ENCODE results near the gene GREB1L. TPM values are rescaled to one million over a fixed set of nuclear protein-coding genes. Genes with fewer than 3 reads are reported as not detected.
"Not testable (repeated sequence)": the region's sequence is repeated elsewhere in the genome, so short reads cannot be mapped to it uniquely, and the experiment has no call there.

The GREB1L gene
- total RNA-seq, 2 experiments from 2014 or later: not detected

DNA sequence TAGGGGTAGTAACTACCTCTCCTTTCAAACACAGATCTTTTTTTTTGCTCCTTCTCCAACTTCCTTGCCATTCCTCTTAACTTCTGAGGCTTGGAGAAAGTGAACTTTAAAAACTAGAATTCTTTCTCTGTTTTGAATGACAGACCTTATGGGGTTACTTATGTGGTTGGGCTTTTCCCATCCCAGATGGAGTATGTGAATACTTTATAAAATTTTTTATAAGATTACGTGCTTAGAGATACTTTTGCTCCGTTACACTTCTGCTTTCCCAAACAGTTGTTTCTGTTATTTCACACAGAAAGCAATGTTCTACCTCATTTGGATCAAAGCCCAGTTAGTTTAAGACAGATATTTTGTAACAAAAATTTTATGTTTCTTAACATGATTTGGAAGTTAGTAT lies 20.2 kb downstream of the GREB1L start:
- POLR2A ChIA-PET: no interaction called here
- CTCF ChIA-PET: no interaction called here

GRCh38 chr18:21262979-21263378 lies 20.9 kb downstream of the GREB1L start:
- ChIA-PET CTCF (no interaction called here), POLR2A (no interaction called here)

DNA sequence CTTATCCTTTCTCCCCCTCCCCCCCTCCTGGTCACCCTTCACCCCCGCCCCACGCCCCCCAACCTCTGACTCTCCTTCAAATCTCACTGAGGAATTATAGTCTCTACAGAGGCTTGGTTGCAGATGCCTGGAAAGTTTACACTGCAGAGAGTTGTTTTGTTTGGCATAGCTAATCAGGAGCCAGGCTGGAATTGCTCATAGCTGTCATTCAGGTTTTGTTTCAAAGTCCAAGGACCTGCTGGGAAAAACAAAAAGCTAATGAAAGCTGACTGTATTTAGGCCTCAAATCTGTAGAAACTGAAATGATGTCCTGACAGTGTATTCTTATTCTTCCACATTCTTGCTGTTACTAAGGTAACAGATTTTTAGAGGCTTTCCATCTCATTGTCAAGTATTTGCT lies 22.6 kb downstream of the GREB1L start:
- ChIA-PET POLR2A (no interaction called here), CTCF (no interaction called here)

DNA sequence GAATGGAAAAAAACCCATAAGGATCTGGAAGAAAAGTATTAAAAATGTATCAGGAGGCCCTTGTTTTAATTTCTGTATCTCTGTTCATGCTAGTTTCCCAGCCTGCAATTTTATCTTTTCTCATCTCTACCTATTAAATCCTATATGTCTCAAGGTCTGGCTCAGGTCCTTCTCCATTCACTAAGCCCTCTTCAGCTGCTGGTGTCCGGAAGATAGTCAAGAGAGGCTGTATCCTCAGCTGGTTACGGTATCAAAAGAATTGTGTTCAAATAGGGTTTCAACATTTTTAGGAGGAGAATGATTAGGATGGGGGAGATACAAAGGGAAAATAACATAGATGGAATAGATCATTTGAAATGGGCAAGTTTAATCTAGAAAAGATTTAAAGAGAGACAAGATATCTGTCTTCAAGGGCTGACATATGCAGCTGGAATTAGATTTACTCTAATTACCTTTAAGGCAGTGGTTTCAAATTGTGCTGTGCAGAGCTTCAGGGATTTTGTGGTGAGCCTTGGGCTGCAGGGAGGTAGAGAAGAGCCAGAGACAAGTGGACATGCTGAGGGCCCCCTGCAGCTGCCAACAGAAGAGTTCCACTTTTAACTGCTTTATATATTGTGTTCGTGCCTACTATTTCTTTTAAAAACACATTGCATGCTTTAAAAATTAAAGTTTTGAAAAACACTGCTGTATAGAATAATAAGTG lies 24.1 kb downstream of the GREB1L start:
- POLR2A ChIA-PET: no interaction called here
- CTCF ChIA-PET: no interaction called here

DNA sequence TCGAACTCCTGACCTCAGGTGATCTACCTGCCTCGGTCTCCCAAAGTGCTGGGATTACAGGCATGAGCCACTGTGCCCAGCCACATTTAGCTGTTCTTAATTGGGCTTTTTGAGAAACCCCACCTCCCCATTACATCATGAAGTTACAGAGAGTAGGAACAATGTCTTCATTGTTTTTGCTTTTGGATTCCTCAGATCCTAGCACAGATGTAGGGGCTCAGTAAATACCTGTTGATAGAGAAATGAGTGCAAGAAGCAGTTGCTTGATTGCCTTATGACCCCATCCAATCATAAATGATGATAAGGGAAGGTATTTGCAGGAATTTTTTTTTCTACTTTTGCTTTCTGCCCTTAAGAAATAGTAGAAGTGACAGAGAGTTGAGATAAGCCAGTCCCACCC lies 25.4 kb downstream of the GREB1L start:
- CTCF ChIA-PET: no interaction called here
- POLR2A ChIA-PET: no interaction called here

DNA sequence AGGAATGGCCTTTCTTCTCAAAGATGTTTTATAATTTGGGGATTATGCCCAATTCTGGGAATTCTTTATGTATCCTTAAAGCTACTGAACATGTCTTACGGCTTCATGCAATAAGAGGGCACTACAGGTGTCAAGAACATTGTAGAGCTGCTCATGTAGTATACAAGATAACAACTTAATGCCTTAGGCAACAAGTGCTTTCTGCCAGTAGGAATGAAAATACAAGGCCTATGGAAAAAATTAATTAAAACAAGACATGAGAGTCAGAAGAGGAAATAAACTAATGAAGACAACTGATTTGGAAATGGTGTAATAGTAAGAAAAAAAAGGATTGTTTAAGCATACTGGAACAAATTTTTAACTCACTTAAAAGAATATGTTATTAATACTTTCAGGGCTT lies 27.3 kb downstream of the GREB1L start:
- POLR2A ChIA-PET: no interaction called here
- CTCF ChIA-PET: no interaction called here

DNA sequence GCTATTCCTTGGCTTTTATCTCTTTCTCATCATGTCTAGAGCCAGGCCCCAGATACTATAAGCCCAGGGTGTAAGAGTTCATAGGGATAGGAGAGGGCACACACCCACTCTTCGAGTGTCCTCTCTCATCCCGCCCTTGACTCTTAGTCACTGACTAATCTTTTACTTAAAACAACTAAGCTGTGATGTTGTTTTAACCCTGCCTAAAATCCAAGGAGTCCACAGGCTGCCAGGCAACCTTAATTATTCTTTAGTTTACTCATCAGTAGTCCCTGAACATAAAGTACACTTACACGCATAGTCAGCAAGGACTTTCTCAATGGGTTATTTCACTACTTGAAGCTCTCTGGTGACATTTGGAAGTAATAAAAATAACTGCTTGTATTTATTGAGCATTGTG lies 28.4 kb downstream of the GREB1L start:
- ChIA-PET POLR2A (no interaction called here), CTCF (no interaction called here)

GRCh38 chr18:21272016-21272579 lies 30.1 kb downstream of the GREB1L start:
- ChIA-PET CTCF (no interaction called here), POLR2A (no interaction called here)

DNA sequence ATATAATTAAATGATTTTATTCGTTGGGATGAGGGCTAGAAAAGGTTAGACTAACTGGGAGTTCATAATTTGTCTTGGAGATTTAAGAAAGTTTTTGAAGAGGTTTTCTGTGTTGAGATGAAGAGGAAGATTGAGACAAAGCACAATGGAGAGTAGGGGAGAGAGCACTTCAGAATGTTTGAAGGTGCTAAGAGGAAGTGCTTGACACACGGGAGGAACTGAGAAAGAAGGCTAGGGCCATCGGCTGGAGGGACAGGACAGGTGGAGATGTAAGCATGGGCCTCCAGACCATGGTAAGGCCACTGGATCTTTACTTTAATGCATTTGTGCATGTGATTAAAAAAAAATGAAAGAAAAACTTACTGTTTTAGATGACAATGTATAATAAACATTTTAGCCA lies 31.5 kb downstream of the GREB1L start:
- POLR2A ChIA-PET: no interaction called here
- CTCF ChIA-PET: no interaction called here

- ChIA-PET CTCF (no interaction called here), POLR2A (no interaction called here)
These were observed 33.6 kb downstream of the GREB1L start for GRCh38 chr18:21275645-21276044.

DNA sequence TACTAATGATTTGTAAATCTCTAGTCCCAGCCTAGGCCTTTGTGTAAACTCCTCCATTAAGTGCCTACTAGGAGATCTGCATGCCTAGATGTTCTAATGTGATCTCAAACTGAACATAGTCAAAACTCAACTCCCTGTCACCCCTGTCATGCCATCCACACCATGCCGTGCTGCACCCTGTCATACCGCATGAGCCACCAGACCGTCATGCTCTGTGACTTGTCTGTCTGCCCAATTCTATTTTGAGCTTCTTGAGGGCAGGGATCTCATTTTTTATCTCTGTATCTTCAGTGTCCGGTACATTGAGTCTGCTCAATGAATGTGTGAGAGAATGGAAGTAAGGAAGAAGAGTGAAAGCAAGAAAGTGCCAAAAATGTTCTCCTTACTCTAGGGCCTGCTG lies 35.5 kb downstream of the GREB1L start:
- POLR2A ChIA-PET: no interaction called here
- CTCF ChIA-PET: no interaction called here

DNA sequence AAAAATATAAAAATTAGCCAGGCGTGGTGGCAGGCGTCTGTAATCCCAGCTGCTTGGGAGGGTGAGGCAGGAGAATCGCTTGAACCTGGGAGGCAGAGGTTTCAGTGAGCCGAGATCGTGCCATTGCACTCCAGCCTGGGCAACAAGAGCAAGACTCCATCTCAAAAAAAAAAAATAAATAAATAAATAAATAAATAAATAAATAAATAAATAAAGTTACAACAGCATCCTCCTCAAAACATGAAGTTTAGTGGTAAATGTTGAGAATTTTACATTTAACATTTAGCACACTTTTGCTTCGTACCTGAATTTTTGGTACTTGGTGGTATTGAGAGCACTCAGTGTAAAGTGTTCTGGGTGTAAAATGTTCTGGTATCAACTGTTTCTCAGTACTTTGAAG lies 36.2 kb downstream of the GREB1L start:
- CTCF ChIA-PET, POLR2A ChIA-PET: not testable (repeated sequence)

- POLR2A ChIA-PET: no interaction called here
- CTCF ChIA-PET: no interaction called here
These were observed 39.6 kb downstream of the GREB1L start for GRCh38 chr18:21281603-21282002.

- CTCF ChIA-PET: no interaction called here
- POLR2A ChIA-PET: no interaction called here
These were observed 42.5 kb downstream of the GREB1L start for GRCh38 chr18:21284540-21284939.

GRCh38 chr18:21289827-21290226 lies 47.8 kb downstream of the GREB1L start:
- CTCF ChIA-PET: no interaction called here
- POLR2A ChIA-PET: no interaction called here

GRCh38 chr18:21291106-21291505 lies 49.1 kb downstream of the GREB1L start:
- CTCF ChIA-PET: no interaction called here
- POLR2A ChIA-PET: no interaction called here

- ChIA-PET POLR2A (no interaction called here), CTCF (no interaction called here)
These were observed 51.4 kb downstream of the GREB1L start for GRCh38 chr18:21293479-21293878.

DNA sequence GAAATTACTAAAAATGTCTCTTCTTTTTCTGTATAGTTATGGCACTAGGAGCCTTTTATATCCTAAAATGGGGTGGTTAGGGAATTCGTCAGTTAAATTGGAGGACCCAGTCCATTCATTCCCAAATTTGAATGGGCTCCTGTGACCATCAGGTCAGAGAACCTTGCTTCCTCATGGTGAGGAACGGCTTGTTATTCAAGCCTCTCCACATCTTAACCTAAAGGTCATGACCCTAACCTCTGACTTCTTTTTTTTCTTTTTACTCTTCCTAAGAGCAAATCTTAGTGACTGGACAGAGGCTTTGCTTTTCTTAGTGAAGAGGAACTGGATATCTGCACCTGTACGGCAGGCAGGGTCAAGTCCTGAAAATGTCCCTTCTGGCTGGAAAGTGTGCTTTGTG lies 53.1 kb downstream of the GREB1L start:
- ChIA-PET POLR2A (no interaction called here), CTCF (no interaction called here)

DNA sequence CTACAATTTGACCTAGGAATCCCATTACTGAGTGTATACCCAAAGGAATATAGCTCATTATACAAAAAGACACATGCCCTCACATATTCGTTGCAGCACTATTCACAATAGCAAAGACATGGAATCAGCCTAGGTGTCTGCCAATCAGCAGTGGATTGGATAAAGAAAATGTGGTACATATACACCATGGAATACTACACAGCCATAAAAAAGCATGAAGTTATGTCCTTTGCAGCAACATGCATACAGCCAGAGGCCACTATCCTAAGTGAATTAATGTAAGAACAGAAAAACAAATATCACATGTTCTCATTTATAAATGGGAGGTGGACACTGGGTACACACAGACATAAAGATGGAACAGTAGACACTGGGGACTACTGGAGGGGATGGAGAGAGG lies 54.0 kb downstream of the GREB1L start:
- POLR2A ChIA-PET: no interaction called here

DNA sequence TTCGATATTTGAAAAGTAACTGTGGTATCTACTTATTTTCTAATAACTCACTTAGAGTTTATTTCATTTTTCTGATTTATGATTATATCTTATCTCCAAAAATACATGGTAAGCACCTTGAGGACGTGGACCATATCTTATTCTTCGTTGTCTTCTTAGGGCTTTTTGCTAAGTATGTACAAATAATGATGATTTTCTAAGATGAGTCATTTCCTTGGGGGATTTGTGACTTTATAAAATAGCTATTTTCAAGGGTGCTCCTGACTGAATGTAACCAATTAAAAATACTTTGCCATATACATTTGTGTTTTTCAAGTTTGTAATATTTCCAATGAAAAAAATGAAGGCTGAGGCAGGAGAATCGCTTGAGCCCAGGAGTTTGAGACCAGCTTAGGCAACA lies 56.3 kb downstream of the GREB1L start:
- ChIA-PET POLR2A (no interaction called here), CTCF (no interaction called here)

More for the DNA sequence above, 54.0 kb downstream of the GREB1L start:
- CTCF ChIA-PET: no interaction called here

DNA sequence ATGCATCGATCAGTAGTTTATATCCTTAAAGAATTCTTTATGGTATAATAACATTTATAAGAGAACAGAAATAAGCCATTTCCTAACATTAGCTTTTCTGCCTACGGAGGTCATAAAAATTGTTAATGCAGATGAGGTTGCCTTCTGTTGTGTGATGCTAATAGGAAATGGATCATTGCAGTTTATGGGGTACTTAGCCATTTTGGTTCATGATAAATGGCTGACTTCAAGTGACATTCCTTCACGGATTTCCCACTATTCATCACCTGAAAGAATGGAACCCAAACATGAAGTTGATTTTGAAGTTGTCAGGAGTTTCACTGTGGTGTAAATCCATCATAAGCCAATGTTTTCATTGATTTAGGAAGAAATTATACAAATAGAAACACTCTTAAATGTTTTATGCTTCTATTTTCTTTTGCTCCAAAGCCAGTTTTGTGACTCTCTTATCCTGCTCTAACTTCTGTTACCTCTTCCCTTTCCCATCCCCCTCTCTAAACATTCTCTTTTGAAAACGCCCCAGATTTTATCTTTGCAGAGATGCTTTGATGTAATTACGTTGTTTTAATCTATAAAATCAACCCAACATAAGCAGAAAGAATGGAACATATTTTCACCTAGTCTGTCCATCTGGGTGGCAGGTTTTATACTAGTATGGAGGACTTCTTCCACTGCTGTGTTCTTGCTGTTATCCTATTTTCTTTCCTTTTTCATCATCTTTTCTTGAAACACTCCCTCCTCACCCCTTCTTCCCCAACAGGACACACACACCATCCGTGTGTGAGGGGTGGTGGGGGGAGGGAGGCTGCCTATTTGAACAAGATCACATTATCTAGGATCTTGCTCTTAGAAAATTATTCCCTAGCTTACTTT lies 58.2 kb downstream of the GREB1L start:
- CTCF ChIA-PET: no interaction called here

GRCh38 chr18:21300908-21301200 lies 58.8 kb downstream of the GREB1L start:
- POLR2A ChIA-PET: no interaction called here

More for the DNA sequence above, 58.2 kb downstream of the GREB1L start:
- POLR2A ChIA-PET: no interaction called here

More at GRCh38 chr18:21300908-21301200, 58.8 kb downstream of the GREB1L start:
- CTCF ChIA-PET: no interaction called here
